Uterus (tissue), 4 donors: Measurements from ENCODE around the gene ADGRG7. TPM values are rescaled to one million over a fixed set of nuclear protein-coding genes. Genes with fewer than 3 reads are reported as not detected.

Experiments used
- DNase-seq, 2 donors: peaks; one replicate each; pipeline ENCODE4 v3.0.0-alpha.2; 2019 to 2020
- H3K27ac ChIP-seq, 2 donors: fragments of 200-600 bp; sonication (generic); 1 replicate in 1 of 2; 2 replicates in 1 of 2; pipeline ENCODE4 v1.5.1; 2016 to 2018
- H3K27me3 ChIP-seq, 2 donors: fragments of 200-600 bp; sonication (generic); one replicate each; pipeline ENCODE4 v1.5.1; 2018 to 2019; ENCODE audit warnings: control low read depth in 1 of 2
- H3K36me3 ChIP-seq, 2 donors: fragments of 200-600 bp; sonication (generic); one replicate each; pipeline ENCODE4 v1.5.1; 2019; ENCODE audit warnings: control low read depth in 1 of 2
- H3K4me1 ChIP-seq, 2 donors: fragments of 200-600 bp; sonication (generic); one replicate each; pipeline ENCODE4 v1.5.1; 2018 to 2019; ENCODE audit warnings: control low read depth in 1 of 2
- H3K4me3 ChIP-seq, 2 donors: fragments of 200-600 bp; sonication (generic); 1 replicate in 1 of 2; 2 replicates in 1 of 2; pipeline ENCODE4 v1.5.1; 2018 to 2019; ENCODE audit warnings: mild to moderate bottlenecking in 1 of 2
- H3K9me3 ChIP-seq, 2 donors: fragments of 200-600 bp; sonication (generic); one replicate each; pipeline ENCODE4 v1.5.1; 2019; ENCODE audit warnings: control low read depth in 1 of 2
- POLR2A ChIP-seq, 2 donors: fragments of 450-650 bp; IDR thresholded peaks; one replicate each; pipeline ENCODE4 v1.6.1; 2016; ENCODE audit warnings: antibody characterized with exemption in 2 of 2, mild to moderate bottlenecking in 1 of 2, moderate library complexity in 1 of 2
- intact Hi-C: fragments of 100-400 bp; cut with DNase I; formaldehyde crosslinking; loops from one replicate; pipeline ENCODE4 v1.15.1; 2023; ENCODE audit warnings: low total_unique reads
- total RNA-seq, 4 donors: library from RNA; depleted of rRNA in 3 of 4; stranded (reverse); fragments of >200 nt in 3 of 4; gene quantifications; one replicate each; pipeline versions ENCODE4 v1.1.0 to v1.2.4, GENCODE V29; 2014 to 2023
- TF ChIP-seq, protein P1 (sequence below), 4 experiments: fragments of 200-600 bp in 2 of 4; fragments of 450-650 bp in 2 of 4; sonication (generic) in 2 of 4; IDR thresholded peaks; one replicate each; pipeline ENCODE4 v1.5.1; 2016 to 2019; ENCODE audit warnings: antibody characterized with exemption in 4 of 4, mild to moderate bottlenecking in 2 of 4, moderate library complexity in 1 of 4
- donor health status: DM: yes; HTN: yes; CAD: no.

ADGRG7 gene
- total RNA-seq, 4 donors from 2014 or later: 0.21 to 0.70 TPM; not detected in 2

DNA sequence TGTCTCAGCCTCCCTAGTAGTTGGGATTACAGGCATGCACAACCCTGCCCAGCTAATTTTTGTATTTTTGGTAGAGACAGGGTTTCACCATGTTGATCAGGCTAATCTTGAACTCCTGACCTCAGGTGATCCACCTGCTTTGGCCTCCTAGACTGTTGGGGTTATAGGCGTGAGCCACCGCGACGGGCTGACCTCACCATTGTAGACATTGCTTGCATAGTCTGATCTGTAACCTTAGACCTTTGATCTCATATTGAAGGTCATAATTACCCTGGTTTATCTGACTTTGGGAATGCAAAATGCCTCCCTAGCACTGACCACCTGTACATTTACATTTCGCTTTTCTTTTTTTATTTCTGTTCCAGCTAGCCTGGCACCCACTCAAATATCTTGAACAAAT, 31.2 kb downstream of the ADGRG7 start:
- Histone ChIP-seq H3K4me3 (no peak overlapping the region), H3K4me1 (no peaks in the 10 kb centered on the region), H3K9me3 (no peaks in the 10 kb centered on the region), H3K36me3 (no peaks in the 10 kb centered on the region), H3K27me3 (no peaks in the 10 kb centered on the region), H3K27ac (no peak overlapping the region)
- TF ChIP-seq POLR2A (IDR thresholded peaks at IDR 0.05): no peak
- TF ChIP-seq, protein P1, sequence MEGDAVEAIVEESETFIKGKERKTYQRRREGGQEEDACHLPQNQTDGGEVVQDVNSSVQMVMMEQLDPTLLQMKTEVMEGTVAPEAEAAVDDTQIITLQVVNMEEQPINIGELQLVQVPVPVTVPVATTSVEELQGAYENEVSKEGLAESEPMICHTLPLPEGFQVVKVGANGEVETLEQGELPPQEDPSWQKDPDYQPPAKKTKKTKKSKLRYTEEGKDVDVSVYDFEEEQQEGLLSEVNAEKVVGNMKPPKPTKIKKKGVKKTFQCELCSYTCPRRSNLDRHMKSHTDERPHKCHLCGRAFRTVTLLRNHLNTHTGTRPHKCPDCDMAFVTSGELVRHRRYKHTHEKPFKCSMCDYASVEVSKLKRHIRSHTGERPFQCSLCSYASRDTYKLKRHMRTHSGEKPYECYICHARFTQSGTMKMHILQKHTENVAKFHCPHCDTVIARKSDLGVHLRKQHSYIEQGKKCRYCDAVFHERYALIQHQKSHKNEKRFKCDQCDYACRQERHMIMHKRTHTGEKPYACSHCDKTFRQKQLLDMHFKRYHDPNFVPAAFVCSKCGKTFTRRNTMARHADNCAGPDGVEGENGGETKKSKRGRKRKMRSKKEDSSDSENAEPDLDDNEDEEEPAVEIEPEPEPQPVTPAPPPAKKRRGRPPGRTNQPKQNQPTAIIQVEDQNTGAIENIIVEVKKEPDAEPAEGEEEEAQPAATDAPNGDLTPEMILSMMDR (IDR thresholded peaks at IDR 0.05): no peak
- intact Hi-C loops: no loop called here
- no peak for DNase-seq

DNA sequence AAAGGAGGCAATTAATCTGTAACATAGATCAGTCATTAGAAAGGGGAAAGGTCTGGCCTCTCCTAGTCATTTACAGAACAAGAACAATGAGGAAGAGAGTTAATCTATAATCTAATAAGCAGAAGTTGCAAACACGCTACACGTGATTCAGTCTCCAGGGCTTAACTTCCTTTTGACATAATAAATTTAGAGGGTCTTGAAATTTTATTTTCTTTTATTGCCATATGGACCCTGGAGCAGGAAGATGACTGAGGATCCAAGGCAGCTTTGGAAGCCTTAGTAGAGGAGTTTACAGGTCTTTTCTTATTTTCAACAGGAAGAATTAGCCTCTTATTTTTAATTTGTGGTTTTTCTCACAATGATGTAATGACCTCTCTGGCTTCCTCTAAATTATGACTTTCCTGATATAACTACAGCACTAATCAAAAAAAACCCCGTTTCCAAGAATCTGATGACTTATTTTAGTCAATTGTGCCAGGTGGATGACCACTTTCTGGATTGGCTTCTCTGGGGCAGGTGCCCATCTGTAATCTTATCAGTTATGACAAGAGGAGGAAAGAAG, 32.2 kb downstream of the ADGRG7 start:
- intact Hi-C loops: no loop called here
- TF ChIP-seq POLR2A (IDR thresholded peaks at IDR 0.05): no peak
- TF ChIP-seq, protein P1 (IDR thresholded peaks at IDR 0.05): no peak
- Histone ChIP-seq H3K27me3 (no peaks in the 10 kb centered on the region), H3K36me3 (no peaks in the 10 kb centered on the region), H3K4me1 (no peaks in the 10 kb centered on the region), H3K4me3 (no peak overlapping the region), H3K27ac (no peak overlapping the region), H3K9me3 (no peaks in the 10 kb centered on the region)
- DNase-seq: no peak

DNA sequence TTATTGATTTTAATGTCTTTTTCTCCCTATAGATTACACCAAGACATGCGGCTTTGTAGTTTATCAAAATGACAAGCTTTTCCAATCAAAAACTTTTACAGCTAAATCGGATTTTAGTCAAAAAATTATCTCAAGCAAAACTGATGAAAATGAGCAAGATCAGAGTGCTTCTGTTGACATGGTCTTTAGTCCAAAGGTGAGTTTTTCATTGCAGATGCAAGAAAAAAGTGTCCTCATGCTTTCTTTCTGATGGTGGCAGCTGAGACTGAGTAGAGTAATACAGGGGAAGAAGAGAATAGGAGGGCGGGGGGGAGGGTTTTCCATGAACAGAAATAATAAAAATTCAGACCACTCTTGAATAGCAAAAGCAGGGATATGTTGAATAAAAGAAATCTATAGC, 36.5 kb downstream of the ADGRG7 start:
- TF ChIP-seq, protein P1 (IDR thresholded peaks at IDR 0.05): no peak
- no peak for TF ChIP-seq POLR2A (IDR thresholded peaks at IDR 0.05)
- no peaks in the 10 kb centered on the region for H3K27me3 ChIP-seq
- intact Hi-C loops: no loop called here
- no peak overlapping the region for H3K27ac ChIP-seq
- H3K36me3 ChIP-seq: no peaks in the 10 kb centered on the region
- no peak for DNase-seq
- H3K4me3 ChIP-seq: no peak overlapping the region
- H3K9me3 ChIP-seq: no peaks in the 10 kb centered on the region
- H3K4me1 ChIP-seq: no peaks in the 10 kb centered on the region

DNA sequence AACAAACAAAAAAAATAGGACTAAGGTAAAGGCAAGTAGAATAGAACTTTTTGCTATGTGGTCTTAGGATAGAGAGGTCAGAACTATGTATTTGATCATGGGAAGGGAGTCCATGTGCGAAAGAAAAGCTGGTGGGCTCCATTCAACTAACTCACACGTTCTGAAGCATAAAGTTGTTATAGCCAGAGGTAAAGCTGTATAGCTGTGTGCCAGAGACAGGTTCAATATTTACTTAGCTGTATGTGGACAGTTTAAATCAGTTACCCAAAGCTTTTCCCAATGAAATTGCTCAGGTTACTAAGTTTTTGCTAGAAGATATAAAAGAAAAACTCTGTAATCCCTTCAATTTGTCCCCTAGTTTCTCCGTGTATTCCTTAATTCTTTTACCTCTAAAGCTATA, 37.8 kb downstream of the ADGRG7 start:
- no peak overlapping the region for H3K27ac ChIP-seq
- no peaks in the 10 kb centered on the region for H3K36me3 ChIP-seq
- H3K9me3 ChIP-seq: no peaks in the 10 kb centered on the region
- DNase-seq: no peak
- intact Hi-C loops: no loop called here
- no peak overlapping the region for H3K4me3 ChIP-seq
- TF ChIP-seq, protein P1 (IDR thresholded peaks at IDR 0.05): no peak
- TF ChIP-seq POLR2A (IDR thresholded peaks at IDR 0.05): no peak
- no peaks in the 10 kb centered on the region for H3K27me3 ChIP-seq
- H3K4me1 ChIP-seq: no peaks in the 10 kb centered on the region

DNA sequence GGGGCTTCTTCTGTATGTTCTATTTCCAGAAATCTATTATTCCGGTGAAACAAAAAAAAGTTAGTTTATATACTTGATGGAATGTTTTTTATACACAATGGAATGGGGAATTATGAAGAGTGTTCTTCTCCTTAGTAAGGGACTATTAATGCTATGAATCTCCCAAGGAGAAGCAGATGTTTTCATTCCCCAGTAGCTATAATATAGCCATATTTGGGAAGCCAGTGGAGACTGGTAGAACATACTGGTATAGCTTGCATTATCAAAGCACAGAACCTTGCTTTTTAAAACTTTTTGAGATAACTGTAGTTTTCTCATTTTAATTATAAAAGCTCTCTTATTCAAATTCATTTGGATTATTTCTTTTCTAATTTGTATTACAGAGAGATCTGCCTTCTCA, 38.3 kb downstream of the ADGRG7 start:
- no peak for TF ChIP-seq POLR2A (IDR thresholded peaks at IDR 0.05)
- TF ChIP-seq, protein P1 (IDR thresholded peaks at IDR 0.05): no peak

More for the DNA sequence above, 38.3 kb downstream of the ADGRG7 start:
- no peaks in the 10 kb centered on the region for H3K27me3 ChIP-seq
- DNase-seq: no peak
- H3K4me1 ChIP-seq: no peaks in the 10 kb centered on the region
- intact Hi-C loops: no loop called here
- H3K36me3 ChIP-seq: no peaks in the 10 kb centered on the region
- no peak overlapping the region for H3K4me3 ChIP-seq
- no peak overlapping the region for H3K27ac ChIP-seq
- H3K9me3 ChIP-seq: no peaks in the 10 kb centered on the region
